Activated CD4-positive, CD25-positive, alpha-beta regulatory T cell (primary cell): ENCODE results near the gene GRK1.

ENCODE experiments used
- DNase-seq, 4 experiments: peaks; one replicate each; lab custom pipeline; 2025; lab: John Stamatoyannopoulos, UW

Gene GRK1

DNA sequence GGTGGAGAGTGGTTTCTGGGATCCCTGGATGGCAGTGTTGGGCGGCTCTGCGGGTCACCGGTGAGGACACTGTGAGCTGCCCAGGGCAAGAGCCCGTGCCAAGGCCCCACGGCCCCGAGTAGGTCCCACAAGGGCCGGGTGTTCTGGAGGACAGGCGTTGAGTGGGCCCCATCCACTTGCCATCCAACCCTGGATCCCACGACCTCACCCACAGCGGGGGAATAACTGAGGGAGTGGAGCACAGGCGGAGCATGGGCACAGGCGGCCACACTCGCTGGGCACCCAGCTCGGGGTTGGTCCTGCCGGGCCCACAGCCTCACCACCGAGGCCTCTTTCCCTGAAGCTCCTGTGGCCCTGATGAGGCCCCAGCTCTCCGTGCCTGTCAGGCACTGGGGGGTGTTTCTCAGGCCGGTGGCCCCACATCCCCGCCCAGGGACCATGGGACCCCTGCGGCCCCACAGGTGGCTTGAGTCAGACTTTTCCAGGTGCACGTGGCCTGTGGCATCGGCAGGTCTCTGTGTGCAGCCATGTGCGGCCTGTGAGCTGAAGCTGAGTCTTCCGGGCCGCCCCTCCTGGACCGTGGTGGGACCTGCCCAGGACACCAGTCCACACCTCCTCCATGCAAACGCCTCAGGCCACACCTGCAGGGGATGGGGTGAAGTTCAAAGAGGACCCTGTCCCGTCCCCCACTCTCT, 108.6 kb downstream of the GRK1 start:
- no peak for DNase-seq

DNA sequence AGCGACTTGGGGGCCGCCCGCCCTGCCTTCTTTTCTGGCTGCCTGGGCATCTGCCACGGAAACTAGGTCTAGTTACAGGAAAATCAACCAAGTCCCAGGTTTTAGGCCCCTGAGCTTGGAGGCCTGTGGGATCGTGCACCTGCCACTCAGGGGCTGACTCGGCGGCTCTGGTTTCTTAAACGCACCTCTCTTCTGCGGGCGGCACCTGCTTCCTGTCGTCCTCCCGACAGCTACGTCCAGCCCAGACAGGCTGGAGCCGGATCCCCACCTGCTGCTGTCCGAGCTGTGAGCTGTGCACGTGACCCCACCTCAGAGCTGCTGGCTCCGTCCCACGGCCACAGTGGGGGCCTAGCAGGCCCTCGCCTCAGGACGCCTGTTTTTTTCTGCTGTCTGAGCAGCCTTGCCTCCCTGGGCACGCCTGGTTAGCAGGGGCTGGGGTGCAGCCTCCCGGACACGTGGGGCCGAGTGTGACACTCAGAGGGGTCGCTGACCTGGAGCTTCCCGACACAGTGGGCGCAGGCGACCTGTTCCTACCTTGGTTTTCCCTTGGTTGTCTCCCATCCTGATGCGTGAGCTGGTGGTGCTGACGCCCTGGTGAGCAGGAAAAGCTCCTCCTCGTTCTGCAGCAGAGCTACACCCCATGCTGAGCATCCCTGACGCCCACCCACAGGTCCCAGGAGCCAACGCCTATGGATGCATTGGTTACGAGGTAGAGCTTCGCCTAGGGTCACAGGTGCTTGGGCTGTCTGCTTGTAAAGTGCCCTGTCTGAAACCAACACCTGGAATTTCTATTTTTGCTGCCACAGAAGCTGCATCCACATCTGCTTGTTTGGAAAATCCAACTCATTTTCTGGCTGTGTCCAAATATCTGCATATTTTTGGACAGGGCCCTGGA, 109.5 kb downstream of the GRK1 start:
- DNase-seq, result no peak

DNA sequence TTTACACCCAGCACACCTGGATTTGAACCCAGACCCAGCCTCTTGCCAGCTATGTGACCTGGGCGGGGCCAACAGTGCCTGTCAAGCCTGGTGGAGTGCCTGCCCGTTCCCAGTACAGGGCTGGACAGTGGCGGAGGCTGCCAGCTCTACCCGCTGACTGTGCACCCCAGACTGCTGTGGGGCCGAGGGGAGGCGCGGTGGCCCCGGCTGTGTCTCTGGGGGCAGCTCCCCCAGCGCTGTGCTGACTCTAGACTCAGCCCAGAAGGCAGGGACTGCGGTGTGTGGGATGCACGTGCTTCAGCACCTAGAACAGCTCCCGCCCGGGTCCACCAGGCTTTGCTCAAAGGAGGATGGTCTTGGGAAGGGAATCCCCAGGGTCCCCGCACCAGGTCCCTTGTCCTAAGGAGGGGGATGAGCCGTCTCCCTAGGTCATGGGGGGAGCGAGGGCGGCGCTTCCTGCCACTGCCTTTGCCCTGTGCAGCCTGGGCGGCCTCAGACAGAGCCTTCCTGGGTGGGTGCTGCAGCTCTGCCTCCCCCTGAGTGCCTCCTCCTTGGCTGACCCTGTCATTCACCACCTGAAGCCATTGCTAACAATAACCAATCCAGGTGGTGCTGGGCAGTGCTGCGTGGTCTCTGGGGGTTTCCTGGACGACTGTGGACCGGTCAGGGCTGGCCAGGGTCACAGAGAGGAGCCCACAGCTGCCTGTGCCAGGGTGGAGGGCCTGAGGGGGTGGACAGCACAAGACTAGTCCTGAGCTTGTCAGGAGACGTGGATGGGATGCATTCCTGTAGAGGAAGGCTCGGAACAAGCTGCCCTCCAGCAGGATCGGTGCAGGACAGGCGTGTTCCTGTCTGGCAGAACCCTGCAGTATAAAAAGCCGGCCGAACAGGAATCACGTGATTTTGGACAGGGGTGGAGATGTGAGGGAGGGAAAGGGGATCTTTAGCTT, 110.6 kb downstream of the GRK1 start:
- no peak for DNase-seq

DNA sequence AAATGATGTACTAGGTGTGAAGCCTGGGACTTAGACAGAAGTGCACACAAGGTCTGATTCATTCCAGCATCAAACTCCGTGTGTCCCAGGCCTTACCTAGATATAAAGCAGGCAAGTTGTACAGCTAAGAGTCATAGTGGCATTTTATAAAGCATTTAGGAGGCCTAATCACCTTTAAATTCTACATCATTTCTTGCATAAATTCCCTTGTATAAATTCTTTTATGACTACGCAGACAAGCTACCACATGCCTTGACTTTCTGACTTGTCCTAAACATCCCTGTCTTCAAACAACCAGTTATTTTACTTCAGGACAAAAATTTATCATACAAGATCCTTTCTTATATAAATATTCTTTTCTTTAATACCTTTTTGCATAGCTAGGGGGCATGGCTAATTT, 114.6 kb downstream of the GRK1 start:
- DNase-seq, result no peak

DNA sequence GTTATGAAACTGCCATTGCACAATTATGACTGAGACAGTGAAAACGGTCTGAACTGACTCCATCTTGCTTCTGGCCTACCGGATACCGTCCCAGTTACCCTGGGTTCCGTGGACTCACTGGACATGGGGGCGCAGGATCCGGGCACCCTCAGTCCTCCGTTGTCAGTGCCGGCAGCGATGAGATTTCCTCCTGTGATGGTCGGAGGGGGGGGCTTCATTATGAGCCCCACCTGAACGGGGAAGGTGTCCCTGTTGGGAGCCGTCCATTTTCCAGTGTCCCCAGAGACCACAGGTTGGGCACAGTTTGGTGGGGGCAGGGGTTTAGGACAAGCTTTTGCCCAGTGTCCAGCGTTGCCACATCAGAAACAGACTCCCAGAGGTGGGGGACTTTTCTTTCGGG, 115.5 kb downstream of the GRK1 start:
- DNase-seq, result no peak

DNA sequence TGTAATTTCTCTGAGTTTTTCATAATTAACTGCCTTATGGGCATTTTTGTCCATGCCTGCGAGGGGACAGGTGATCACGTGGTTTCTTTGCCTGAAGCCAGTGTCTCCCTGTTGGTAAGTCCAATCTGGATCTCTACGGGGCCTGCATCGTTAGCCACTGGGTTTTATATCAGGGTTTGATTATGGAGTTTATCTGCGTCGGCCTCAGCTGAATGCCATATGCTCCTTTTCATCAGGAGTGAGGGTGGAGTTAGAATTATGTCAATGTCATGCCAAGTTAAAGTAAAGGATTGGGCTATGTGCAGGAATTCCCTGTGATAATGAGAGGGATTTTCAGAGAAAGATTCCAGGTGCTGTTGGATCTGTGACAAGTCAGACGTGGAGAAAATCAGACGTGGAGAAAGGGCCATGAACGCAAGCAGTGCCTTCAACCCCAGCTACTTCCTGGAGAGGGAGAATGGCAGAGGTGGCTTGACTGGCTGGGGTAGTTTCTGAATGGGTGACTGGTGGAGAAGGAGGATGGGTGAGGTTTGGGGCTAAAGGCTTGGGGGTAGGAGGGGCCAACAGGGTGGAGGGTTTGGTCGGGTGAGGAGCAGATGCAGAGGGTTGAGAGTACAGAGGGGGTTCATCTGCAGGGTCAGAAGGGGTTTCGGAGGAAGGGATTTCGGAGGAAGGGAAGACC, 116.3 kb downstream of the GRK1 start:
- DNase-seq, result no peak

DNA sequence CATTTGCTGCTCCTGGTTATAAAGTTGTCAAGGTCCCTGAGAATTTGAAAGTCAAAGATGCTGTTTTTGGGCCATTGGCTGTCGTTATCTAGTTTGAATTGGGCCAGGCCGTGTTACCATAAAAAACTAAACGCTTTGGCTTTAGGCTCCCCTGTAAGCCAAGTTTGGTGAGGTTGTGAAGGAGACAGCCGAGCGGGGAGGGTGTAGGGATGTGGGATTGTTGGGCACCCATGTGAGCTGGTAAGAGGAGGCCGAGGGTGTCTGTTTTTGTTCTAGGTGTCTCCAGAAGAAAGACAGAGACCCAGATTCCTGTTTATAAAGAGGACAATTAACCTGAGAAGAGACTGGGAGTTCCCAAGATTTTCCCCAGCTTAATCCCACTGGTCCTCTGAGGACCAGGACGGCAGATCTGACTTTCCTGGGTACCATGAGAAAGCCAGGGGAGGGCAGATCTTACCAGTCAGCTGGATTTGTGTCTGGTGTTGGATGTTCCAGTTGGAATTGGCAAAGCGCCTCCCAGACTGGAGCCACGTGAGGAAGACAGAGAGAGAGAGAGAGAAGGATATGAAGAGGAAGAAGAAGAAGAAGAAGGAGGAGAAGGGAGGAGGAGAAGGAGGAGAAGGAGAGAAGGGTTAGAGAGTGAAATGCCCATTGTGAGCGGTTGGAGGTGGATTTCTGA, 117.1 kb downstream of the GRK1 start:
- DNase-seq, result no peak

DNA sequence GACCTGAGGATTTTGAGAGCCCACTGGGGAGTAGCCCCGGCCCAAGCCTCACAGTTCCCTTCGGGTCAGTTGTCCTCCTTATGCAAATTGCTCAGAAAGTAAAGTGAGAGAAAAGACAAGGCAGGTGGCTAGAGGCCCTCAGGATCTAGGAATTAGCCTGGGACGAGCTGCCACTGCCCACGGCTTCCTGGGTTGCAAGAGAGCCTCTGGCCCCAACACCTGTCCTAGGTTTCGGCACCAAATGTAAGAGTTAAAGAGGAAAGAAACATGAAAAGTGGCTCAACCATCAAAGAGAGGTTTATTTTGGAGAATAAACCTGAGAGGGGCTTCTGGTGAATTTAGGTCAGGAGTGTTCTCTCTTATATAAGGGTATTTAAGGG, 117.6 kb downstream of the GRK1 start:
- DNase-seq, result no peak

DNA sequence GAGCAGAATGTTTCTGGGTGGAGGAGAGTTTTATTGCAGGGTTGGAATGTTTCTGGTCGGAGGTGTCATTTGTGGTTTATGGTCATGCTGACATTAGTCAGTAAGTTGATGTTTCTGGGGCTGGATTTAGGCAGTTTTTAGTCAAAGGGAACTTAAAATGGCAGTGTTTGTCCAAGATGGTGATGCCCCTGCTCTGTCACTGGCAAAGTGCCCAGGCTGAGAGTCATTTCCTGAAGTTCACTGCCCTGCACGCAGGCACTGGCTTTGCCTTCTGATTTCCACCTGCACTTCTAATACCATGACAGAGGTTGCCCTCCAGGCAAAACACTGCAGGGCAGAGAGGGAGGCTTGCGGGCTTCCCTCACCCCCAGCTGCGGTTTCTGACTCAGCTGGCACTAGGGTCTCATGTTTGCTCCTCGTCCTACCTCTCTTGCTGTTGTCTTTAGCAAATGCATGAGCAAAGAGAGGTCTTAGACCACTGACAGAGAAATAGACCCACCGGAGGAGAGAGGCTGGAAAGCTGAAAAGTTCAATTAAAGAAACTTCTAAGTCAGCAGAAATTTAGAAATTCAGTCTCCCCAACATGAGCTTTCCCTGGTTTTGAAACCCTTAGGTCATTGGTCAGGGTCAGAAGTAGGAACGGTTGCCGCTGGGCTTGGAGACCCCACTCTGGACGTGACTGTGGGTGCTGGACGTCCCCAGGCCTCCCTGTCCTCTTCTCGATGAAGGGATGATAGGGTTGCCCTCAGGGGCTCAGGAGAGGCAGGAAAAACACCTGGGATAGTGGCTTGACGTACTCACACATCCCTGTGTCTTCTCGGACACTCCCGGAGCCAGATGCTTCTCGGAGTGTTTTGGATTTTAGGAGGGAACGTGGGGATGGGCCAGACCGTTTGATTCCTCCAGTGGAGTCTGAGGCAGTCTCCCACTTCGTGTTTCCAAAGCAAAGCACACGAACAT, 118.3 kb downstream of the GRK1 start:
- DNase-seq, result no peak

DNA sequence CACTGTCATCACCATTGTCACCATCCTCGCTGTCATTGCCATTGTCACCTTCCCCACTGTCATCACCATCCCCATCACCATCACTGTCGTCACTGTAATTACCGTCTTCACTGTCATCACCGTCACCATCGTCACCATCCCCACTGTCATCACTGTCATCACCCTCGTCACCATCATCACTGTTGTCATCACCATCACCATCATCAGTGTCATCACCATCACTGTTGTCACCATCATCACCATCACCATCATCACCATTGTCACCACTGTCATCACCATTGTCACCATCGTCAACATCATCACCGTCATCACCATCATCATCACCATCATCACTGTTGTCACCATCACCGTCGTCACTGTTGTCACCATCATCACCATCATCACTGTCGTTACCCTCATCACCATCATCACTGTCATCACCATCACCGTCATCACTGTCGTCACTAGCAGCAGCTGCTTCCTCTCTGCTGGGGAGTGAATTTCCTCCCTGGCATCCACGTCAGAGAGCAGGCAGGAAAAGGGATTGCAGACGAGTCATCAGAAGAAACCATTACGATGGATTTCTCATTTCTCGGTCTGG, 119.3 kb downstream of the GRK1 start:
- no peak for DNase-seq
